GM18517 (cell line): ENCODE measurements around the gene RAB25.
"Not testable (repeated sequence)": the region's sequence is repeated elsewhere in the genome, so short reads cannot be mapped to it uniquely, and the experiment has no call there.

Experiments used
- ATAC-seq: cut with Tn5 transposase; IDR thresholded peaks from one replicate; pipeline ENCODE4 v1.9.1; 2021; ENCODE audit warnings: mild to moderate bottlenecking, moderate library complexity; ENCODE audit not compliant: unreplicated experiment

RAB25 gene

GRCh38 chr1:156115514-156116374 is 54.8 kb downstream of the RAB25 start:
- no peak for ATAC-seq

GRCh38 chr1:156116731-156117130 is 55.8 kb downstream of the RAB25 start:
- ATAC-seq = not testable (repeated sequence)

- no peak for ATAC-seq
Measured at GRCh38 chr1:156117414-156118176, 56.6 kb downstream of the RAB25 start.

- ATAC-seq = no peak
Measured at GRCh38 chr1:156118177-156118868, 57.4 kb downstream of the RAB25 start.

GRCh38 chr1:156119503-156120209 is 58.7 kb downstream of the RAB25 start:
- no peak for ATAC-seq
